ENCODE data around the gene PGK1. TPM values are rescaled to one million over a fixed set of nuclear protein-coding genes. Genes with fewer than 3 reads are reported as not detected.
"Not testable (repeated sequence)": the region's sequence is repeated elsewhere in the genome, so short reads cannot be mapped to it uniquely, and the experiment has no call there.

The PGK1 gene
- total RNA-seq, 3 donors from 2014 or later (not counting 1 experiment from before 2014, with no cell fraction given): 200 to 205 (median 203) TPM

DNA sequence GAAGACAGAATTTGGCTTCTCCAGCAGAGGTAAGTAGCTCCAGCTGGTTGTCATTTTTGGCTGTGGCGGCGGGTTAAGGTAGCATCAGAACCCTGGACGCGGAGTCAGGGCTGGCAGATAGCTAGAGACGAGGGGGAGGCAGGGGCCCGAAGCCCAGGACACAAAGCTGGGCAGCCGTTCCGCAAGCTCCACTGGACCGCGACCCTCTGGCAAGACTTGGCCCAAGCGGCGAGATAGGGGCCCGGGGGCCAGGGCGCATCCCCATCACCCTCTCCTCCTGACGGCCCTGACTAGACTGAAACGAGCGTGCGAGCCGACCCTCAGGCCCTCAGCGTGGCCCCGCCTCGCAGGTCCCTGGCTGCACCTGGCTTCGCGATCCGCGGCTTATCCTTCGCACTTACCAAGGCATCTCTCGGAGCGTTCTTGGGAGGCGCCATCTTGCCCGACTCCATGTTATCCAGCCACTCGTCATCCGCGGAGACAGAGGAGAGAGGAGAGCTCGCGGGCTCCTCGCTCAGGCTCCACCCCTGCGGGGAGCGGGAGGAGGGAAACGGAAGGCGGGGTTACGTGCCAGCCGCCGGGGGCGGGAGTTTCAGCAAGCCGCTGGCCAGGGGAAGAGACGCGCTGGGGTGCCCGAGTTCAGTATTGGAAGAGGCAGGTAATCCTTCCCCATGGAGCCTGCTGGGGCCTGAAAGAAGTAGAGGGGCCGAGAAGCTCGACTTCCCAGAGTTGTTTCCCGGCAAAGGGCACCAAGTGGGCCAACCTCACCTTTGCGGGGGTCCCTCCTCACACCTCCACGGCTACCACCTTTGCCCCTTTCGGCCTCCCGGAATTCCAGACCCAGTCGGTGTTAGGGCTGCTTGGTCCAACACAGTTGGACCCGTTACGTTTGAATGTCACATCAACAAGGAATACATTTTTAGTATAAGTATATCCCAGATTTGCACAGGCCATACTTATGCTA lies 35.4 kb downstream of the PGK1 start, which contains the start of gene TAF9B:
Gene TAF9B, minus strand, starts transcription at position 491 of the 964 bp plus-strand sequence. Its CDS starts 39 bp downstream, at position 452.
- Histone ChIP-seq H3K9me3 (ENCODE audit: control insufficient read depth, insufficient read depth, low read length) (no peaks in the 10 kb centered on the region), H3K36me3 (ENCODE audit: control insufficient read depth, insufficient read depth, low read length) (no peaks in the 10 kb centered on the region), H3K4me1 (ENCODE audit: control insufficient read depth, insufficient read depth, low read length) (peaks cover 11% of the 10 kb centered on the region), H3K27ac (ENCODE audit: low read length) (peak within 1 kb of the TSS; percentile 47), H3K27me3 (ENCODE audit: control insufficient read depth, insufficient read depth, low read length) (no peaks in the 10 kb centered on the region), H3K4me3 (ENCODE audit: low read length) (peak within 1 kb of the TSS; percentile 80)
- TF ChIP-seq, protein P1, sequence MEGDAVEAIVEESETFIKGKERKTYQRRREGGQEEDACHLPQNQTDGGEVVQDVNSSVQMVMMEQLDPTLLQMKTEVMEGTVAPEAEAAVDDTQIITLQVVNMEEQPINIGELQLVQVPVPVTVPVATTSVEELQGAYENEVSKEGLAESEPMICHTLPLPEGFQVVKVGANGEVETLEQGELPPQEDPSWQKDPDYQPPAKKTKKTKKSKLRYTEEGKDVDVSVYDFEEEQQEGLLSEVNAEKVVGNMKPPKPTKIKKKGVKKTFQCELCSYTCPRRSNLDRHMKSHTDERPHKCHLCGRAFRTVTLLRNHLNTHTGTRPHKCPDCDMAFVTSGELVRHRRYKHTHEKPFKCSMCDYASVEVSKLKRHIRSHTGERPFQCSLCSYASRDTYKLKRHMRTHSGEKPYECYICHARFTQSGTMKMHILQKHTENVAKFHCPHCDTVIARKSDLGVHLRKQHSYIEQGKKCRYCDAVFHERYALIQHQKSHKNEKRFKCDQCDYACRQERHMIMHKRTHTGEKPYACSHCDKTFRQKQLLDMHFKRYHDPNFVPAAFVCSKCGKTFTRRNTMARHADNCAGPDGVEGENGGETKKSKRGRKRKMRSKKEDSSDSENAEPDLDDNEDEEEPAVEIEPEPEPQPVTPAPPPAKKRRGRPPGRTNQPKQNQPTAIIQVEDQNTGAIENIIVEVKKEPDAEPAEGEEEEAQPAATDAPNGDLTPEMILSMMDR (IDR thresholded peaks at IDR 0.05): no peak
- Mint-ChIP-seq H3K4me1 (peaks cover 0 to 12% of the 10 kb centered on the region in 2 donors), H3K27ac (peak within 1 kb of the TSS; percentile 36 to 86), H3K9me3 (no peaks in the 10 kb centered on the region), H3K36me3 (no peaks in the 10 kb centered on the region), H3K27me3 (ENCODE audit: low read depth in 2 of 2) (no peaks in the 10 kb centered on the region), H3K4me3 (peak within 1 kb of the TSS; percentile 88)
- WGBS (ENCODE audit: insufficient coverage): under 1% methylated on average over 52 of the region's 59 CpGs
- intact Hi-C loops (cut with micrococcal nuclease): no loop called here
- peak; percentile 94 to 98 (median 97) for ATAC-seq
- DNase-seq: peak; percentile 64 to 89

DNA sequence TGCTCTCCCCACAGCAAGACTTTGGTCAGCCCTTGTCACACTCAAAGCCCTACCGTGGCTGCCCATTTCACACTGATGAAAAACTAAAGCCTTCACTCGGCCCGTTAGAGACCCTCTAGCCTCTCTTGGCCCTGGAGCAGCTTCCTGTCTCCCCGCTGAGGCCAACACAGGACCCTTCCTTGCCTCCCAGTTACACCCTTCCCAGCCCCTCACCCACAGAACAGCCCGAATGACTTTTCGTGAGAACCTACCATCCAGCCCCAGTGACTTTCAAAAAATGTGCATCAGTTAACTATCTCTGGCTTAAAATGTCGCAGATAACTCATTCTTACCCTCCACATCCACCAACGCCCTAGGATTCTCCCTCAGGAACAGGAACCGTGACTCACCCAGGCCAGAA lies 36.2 kb downstream of the PGK1 start:
- intact Hi-C loops (cut with micrococcal nuclease): no loop called here
- Mint-ChIP-seq H3K36me3 (no peaks in the 10 kb centered on the region), H3K9me3 (no peaks in the 10 kb centered on the region), H3K27me3 (ENCODE audit: low read depth in 2 of 2) (no peaks in the 10 kb centered on the region), H3K4me3 (peak overlapping the region; percentile 88), H3K4me1 (peaks cover 0 to 12% of the 10 kb centered on the region in 2 donors), H3K27ac (peak overlapping the region; percentile 36 to 86)
- no peak for DNase-seq
- no peak for ATAC-seq
- Histone ChIP-seq H3K4me1 (ENCODE audit: control insufficient read depth, insufficient read depth, low read length) (peaks cover 11% of the 10 kb centered on the region), H3K27me3 (ENCODE audit: control insufficient read depth, insufficient read depth, low read length) (no peaks in the 10 kb centered on the region), H3K27ac (ENCODE audit: low read length) (no peak overlapping the region), H3K9me3 (ENCODE audit: control insufficient read depth, insufficient read depth, low read length) (no peaks in the 10 kb centered on the region), H3K36me3 (ENCODE audit: control insufficient read depth, insufficient read depth, low read length) (no peaks in the 10 kb centered on the region), H3K4me3 (ENCODE audit: low read length) (no peak overlapping the region)
- WGBS (ENCODE audit: insufficient coverage): 94% methylated on average over 9 of the region's 9 CpGs
- TF ChIP-seq, protein P1 (IDR thresholded peaks at IDR 0.05): no peak

DNA sequence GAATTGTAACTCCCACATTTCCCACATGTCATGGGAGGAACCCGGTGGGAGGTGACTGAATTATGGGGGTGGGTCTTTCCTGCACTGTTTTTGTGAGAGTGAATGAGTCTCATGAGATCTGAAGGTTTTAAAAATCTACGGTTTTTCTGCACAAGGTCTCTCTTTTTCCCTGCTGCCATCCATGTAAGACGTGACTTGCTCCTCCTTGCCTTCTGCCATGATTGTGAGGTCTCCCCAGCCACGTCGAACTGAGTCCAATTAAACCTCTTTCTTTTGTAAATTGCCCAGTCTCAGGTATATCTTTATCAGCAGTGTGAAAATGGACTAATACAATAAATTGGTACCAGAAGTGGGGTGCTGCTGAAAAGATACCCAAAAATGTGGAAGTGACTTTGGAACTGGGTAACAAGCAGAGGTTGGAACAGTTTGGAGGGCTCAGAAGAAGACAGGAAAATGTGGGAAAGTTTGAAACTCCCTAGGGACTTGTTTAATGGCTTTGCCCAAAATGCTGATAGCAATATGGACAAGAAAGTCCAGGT lies 43.0 kb downstream of the PGK1 start:
- H3K9me3 Mint-ChIP-seq; ATAC-seq; H3K27me3 ChIP-seq (ENCODE audit: control insufficient read depth, insufficient read depth, low read length); H3K27ac ChIP-seq (ENCODE audit: low read length); H3K4me1 Mint-ChIP-seq; H3K4me3 Mint-ChIP-seq; H3K4me1 ChIP-seq (ENCODE audit: control insufficient read depth, insufficient read depth, low read length); H3K27ac Mint-ChIP-seq; H3K36me3 Mint-ChIP-seq; DNase-seq; H3K9me3 ChIP-seq (ENCODE audit: control insufficient read depth, insufficient read depth, low read length); intact Hi-C loops (cut with micrococcal nuclease); H3K36me3 ChIP-seq (ENCODE audit: control insufficient read depth, insufficient read depth, low read length); H3K4me3 ChIP-seq (ENCODE audit: low read length): not testable (repeated sequence)
- 100% methylated on average over 2 of the region's 5 CpGs for WGBS (ENCODE audit: insufficient coverage)
- H3K27me3 Mint-ChIP-seq (ENCODE audit: low read depth in 2 of 2): peaks cover 1 to 12% of the 10 kb centered on the region in 2 donors

DNA sequence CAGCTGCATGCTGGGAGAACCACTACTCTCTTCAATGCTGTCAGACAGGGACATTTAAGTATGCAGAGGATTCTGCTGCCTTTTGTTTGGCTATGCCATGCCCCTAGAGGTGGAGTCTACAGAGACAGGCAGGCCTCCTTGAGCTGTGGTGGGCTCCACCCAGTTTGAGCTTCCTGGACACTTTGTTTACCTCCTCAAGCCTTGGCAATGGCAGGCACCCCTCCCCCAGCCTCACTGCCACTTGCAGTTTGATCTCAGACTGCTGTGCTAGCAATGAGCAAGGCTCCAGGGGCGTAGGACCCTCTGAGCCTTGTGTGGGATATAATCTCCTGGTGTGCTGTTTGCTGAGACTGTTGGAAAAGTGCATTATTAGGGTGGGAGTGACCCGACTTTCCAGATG lies 53.3 kb downstream of the PGK1 start:
- H3K4me3 ChIP-seq (ENCODE audit: low read length); H3K9me3 Mint-ChIP-seq; H3K9me3 ChIP-seq (ENCODE audit: control insufficient read depth, insufficient read depth, low read length); H3K36me3 Mint-ChIP-seq; ATAC-seq; H3K27me3 ChIP-seq (ENCODE audit: control insufficient read depth, insufficient read depth, low read length); intact Hi-C loops (cut with micrococcal nuclease); DNase-seq; H3K4me1 ChIP-seq (ENCODE audit: control insufficient read depth, insufficient read depth, low read length); H3K4me3 Mint-ChIP-seq; H3K36me3 ChIP-seq (ENCODE audit: control insufficient read depth, insufficient read depth, low read length); H3K4me1 Mint-ChIP-seq; H3K27ac Mint-ChIP-seq; H3K27ac ChIP-seq (ENCODE audit: low read length): not testable (repeated sequence)
- WGBS (ENCODE audit: insufficient coverage): 92% methylated on average over 2 of the region's 2 CpGs
- peaks cover 19 to 25% of the 10 kb centered on the region in 2 donors for H3K27me3 Mint-ChIP-seq (ENCODE audit: low read depth in 2 of 2)

DNA sequence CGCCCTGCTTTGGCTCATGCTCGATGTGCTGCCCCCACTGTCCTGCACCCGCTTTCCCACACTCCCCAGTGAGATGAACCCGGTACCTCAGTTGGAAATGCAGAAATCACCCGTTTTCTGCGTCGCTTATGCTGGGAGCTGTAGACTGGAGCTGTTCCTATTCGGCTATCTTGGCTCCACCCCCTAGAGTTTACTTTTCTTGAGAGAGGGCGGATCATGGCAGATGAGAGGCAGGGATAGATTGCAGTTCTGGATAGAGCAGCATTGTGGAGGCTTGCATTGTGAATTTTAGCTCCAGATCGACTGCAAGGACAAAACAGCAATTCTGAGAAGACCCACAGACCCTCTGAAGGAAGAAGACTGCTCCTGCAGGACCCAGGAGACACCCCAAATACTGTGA lies 53.8 kb downstream of the PGK1 start:
- H3K9me3 ChIP-seq (ENCODE audit: control insufficient read depth, insufficient read depth, low read length); intact Hi-C loops (cut with micrococcal nuclease); H3K27ac Mint-ChIP-seq; H3K4me1 ChIP-seq (ENCODE audit: control insufficient read depth, insufficient read depth, low read length); H3K4me3 ChIP-seq (ENCODE audit: low read length); H3K36me3 ChIP-seq (ENCODE audit: control insufficient read depth, insufficient read depth, low read length); H3K4me3 Mint-ChIP-seq; H3K27me3 ChIP-seq (ENCODE audit: control insufficient read depth, insufficient read depth, low read length); H3K9me3 Mint-ChIP-seq; ATAC-seq; H3K36me3 Mint-ChIP-seq; H3K27ac ChIP-seq (ENCODE audit: low read length); H3K4me1 Mint-ChIP-seq; DNase-seq: not testable (repeated sequence)
- H3K27me3 Mint-ChIP-seq (ENCODE audit: low read depth in 2 of 2): peaks cover 19 to 25% of the 10 kb centered on the region in 2 donors
- WGBS (ENCODE audit: insufficient coverage): 94% methylated on average over 10 of the region's 10 CpGs

DNA sequence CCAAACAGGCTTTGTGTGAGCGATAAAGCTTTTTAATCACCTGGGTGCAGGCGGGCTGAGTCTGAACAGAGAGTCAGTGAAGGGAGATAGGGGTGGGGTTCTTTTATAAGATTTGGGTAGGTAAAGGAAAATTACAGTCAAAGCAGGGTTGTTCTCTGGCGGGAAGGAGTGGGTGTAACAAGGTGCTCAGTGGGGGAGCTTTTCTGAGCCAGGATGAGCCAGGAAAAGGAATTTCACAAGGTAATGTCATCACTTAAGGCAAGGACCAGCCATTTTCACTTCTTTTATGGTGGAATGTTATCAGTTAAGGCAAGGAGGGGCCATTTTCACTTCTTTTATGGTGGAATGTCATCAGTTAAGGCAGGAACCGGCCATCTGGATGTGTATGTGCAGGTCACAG lies 56.7 kb downstream of the PGK1 start:
- H3K36me3 ChIP-seq (ENCODE audit: control insufficient read depth, insufficient read depth, low read length); H3K9me3 Mint-ChIP-seq; H3K4me3 ChIP-seq (ENCODE audit: low read length); H3K4me1 Mint-ChIP-seq; H3K9me3 ChIP-seq (ENCODE audit: control insufficient read depth, insufficient read depth, low read length); DNase-seq; H3K27ac ChIP-seq (ENCODE audit: low read length); H3K27me3 ChIP-seq (ENCODE audit: control insufficient read depth, insufficient read depth, low read length); H3K4me3 Mint-ChIP-seq; ATAC-seq; H3K36me3 Mint-ChIP-seq; H3K4me1 ChIP-seq (ENCODE audit: control insufficient read depth, insufficient read depth, low read length); intact Hi-C loops (cut with micrococcal nuclease); H3K27ac Mint-ChIP-seq: not testable (repeated sequence)
- peaks cover 13 to 20% of the 10 kb centered on the region in 2 donors for H3K27me3 Mint-ChIP-seq (ENCODE audit: low read depth in 2 of 2)
- WGBS (ENCODE audit: insufficient coverage): 96% methylated on average over 2 of the region's 4 CpGs
